HG02885 (cell line): ENCODE data around the gene MORF4L2.

ENCODE experiments used
- ATAC-seq: cut with Tn5 transposase; IDR thresholded peaks from one replicate; pipeline ENCODE4 v1.9.1; 2021; ENCODE audit warnings: mild to moderate bottlenecking; ENCODE audit not compliant: unreplicated experiment, poor library complexity

MORF4L2 gene, protein sequence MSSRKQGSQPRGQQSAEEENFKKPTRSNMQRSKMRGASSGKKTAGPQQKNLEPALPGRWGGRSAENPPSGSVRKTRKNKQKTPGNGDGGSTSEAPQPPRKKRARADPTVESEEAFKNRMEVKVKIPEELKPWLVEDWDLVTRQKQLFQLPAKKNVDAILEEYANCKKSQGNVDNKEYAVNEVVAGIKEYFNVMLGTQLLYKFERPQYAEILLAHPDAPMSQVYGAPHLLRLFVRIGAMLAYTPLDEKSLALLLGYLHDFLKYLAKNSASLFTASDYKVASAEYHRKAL

DNA sequence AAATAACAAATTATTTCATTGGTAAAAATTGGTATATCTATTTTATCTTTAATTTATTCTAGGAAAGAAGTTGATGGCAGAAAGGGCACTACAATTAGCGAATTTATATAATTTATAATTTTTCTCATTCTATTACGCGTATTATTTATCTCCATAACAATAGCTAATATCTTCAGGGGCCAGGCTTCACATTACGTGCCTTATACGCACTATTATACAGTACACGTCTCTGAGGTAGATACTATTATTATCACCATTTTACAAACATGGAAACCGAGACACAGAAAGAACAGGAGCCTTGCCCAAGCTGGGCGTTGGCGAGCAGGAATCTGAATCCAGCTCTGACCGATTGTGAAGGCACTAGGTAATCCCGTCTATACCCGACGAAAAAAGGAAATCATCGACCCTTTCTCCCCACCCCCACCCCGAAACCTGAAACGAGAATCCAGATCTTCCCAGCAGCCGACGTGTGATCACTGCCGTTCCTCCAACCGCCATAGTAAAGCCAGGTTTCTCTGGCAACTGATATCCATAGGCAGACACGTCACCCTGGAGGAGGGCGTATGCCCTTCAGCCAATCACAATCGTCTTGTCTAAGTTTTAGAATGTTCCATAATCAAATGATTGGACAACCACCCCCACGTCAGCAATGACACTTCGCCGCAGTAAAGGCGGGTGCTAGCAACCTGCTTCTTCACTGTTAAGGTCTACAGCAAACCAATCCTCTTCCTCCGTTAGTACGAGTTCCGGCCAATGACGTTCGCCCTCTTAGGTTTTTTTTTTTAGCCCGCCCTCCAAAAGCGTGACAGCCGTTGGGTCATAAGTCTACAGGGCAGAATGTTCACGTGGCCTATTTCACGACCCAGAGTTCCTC, at the start of gene MORF4L2:
Gene MORF4L2, minus strand, starts transcription at position 501 of the 874 bp plus-strand sequence. CDS start 9,672 bp downstream, outside the sequence.
- peak; percentile 89 for ATAC-seq

GRCh38 chrX:103734125-103734760, 47.7 kb upstream of the MORF4L2 start:
- no peak for ATAC-seq

DNA sequence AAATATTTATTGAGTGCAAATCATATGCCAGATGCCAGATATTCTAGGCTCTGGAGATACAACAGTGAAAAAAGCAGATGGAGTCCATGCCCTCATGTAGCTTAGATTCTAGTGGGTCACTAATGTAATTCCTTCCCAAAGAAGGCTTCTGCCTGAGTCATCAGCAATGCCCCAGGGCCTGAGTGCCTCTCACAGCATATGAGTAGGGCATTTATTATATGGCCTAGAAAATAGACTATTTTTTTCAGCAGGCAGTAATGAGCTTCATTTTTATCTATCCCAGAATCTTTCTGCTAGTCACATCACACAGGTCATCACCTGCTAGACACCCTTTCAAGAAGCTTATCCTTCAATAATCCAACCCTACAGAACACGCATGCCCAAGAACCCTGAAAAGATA, 46.5 kb upstream of the MORF4L2 start:
- no peak for ATAC-seq

DNA sequence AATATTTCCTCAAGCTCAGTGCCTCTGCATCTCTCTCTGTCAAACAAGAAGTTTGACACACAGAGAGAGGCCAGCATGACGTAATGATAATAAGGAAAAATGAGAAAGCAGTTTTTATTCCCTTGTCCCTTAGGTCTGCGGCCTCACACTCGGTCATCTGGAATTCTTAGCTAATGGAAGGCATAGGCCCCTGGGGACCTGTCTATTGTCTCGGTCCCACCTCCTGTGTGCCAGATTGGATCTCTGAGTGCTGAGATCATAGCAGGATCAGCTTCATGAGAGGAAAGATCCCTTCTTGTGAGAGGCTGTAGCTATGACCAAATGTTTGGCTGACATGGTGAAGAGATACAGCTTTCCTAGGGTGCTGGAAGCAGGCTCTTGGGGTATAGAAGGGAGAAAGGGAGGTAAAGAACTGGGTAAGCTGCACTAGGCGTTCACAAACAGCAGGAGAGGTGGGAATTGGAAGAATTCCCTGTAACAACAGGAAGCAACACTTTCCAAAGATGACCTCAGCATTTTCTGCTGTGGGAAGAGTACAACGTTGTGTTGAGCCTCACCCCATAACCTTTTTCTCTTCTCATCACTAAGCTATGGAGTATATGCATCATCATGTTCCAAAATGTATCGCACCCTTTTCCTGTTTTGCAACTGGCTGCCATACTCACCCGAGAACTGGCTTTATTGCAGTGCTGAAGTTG, 44.4 kb upstream of the MORF4L2 start:
- no peak for ATAC-seq

DNA sequence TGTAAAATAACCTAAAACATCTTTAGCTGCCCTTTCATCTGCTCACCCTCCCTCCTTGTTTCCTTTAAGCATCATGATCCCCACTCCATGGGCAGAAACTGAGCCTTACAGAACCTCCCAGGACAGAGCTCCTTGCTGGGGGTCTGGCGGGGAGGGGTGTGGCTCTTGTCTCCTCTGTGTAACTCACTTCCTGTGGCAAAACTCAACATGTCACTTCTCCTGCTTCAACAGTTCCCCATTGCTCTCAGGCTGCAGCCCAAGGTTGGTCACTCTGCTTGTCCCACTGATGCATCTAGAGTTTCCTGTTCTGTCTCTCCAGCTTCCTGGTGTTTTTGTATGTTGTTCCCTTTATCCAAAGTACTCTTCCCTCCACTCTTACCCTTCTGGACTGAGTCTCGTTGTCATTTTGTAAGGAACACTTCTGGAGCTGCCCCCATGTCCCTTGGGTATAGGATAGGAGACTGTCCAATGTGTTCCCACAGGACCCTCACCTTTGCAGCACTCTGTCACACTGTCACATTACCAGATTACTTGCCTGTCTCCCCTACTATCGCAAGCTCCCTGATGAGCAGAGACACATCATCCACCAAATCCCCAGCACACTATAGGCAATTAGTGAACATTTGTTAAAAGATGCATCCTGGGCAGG, 43.8 kb upstream of the MORF4L2 start:
- no peak for ATAC-seq

DNA sequence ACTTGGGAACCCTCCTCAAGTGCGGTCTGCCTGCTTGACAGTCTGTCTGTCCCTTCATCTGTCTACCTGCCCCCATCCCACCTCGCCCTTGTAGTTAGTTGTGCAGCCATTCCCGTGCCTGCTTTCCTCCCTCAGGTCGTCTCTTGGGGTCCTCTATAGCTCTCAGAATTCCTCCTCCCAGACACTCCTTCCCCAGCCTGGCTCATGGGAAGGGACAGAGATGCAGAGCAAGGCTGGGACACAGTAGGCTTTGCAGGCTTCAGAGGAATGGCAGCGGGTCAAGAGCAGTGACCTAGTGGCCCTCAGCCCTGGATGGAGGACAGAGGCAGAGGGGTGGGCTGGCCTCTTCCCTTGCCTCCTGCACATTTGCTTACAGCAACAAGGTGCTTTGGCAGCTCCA, 42.5 kb upstream of the MORF4L2 start:
- ATAC-seq: no peak

GRCh38 chrX:103727115-103727514, 40.6 kb upstream of the MORF4L2 start:
- no peak for ATAC-seq

GRCh38 chrX:103726477-103726876, 40.0 kb upstream of the MORF4L2 start:
- ATAC-seq: no peak

DNA sequence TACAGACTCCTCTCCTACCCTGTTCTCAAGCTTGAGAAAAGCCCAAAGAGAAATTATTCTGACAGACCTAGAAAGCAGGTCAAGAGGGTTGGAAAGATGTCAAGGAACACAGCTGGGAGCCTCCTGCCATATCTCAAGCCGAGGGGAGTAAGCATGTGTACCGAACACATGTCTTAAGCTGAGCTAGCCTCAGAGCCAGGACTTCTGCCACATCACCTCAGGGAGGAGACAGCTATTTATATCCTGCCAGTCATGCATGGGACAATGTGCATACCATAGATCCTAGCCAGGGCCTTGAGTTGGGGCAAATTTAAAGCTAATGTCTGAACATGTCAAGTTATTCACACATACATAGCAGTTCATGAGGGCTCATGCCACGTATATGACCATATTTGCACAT, 36.0 kb upstream of the MORF4L2 start:
- ATAC-seq: no peak

GRCh38 chrX:103718120-103718519, 31.6 kb upstream of the MORF4L2 start:
- no peak for ATAC-seq

GRCh38 chrX:103716962-103717361, 30.5 kb upstream of the MORF4L2 start:
- no peak for ATAC-seq

DNA sequence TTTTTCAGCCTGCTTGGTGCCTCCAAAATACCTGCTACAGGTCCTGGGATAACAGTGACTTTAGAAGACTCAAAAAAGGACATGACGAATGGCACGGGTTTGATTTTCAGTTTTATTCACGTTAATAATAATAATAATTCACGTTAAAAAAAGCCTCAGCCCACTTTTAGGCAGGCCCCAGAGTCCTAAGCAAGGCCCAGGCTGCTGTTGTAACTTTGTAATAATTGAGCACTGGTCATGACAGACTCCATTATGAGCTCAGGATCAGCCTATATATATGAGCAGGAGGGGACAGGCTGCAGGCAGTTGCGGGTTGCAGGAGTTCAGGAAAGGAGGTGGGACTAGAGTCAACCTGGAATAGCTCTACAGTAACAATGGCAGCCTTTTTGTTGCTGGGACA, 24.1 kb upstream of the MORF4L2 start, which contains the start of gene TMEM31:
Gene TMEM31, plus strand, starts transcription at position 301 of the 400 bp plus-strand sequence. CDS start 1,350 bp downstream, outside the sequence.
- no peak for ATAC-seq

DNA sequence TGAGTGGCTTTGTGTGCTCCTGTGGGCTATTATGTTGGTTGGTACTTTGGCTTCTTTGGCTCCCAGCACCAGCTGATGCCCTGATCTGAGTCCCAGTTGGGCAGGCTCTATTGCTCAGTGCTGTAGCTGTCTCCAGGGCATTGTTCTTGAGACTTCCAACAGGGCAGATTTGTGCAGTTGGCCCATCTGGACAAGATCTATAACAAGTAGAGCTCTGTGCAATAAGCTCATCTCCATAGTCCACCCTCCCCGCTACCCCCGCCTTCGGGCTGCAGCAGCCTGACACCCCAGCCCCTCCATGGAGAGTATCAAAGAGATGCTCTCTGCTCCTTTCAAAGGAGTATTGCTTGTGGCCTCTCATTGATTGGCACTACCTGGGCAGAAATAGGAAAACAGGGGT, 18.4 kb upstream of the MORF4L2 start:
- ATAC-seq: no peak

DNA sequence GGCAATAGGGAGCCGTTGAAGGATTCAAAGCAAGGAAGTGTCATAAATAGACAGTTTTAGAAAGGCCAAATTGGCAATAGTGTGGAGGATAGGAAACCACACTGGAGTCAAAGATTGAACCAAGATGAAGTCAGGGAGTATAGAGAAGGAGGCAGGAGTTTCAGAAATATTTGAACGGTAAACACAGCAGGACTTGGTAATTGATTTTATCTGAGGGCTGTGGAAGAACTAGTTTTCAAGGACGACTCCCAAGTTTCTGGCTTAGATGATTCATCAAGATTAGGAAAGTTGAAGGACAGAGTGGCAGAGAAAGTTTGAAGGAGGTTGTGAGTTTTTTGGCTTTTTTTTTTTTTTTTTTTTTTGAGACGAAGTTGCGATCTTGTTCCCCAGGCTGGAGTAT, 12.7 kb upstream of the MORF4L2 start:
- no peak for ATAC-seq

GRCh38 chrX:103697687-103698086, 11.2 kb upstream of the MORF4L2 start:
- ATAC-seq: no peak

GRCh38 chrX:103691059-103691458, 4.6 kb upstream of the MORF4L2 start:
- ATAC-seq: no peak

DNA sequence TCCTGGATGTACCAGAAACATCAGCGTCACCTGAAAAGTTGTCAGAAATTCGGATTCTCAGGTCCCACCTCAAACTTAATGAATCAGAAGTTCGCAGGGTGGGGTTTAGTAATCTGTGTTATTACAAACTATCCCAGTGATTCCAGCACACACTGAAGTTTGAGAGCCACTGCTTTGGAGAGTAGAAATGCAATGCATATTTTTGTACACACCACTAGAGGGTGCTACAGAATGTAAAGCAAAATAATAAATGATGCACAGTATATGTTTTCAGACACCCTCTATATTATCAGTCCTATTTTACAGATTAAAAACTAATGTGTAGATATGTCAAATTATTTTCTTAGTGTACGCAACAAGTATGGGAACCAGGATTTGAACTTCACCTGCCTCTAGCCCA, 2.4 kb upstream of the MORF4L2 start:
- no peak for ATAC-seq

DNA sequence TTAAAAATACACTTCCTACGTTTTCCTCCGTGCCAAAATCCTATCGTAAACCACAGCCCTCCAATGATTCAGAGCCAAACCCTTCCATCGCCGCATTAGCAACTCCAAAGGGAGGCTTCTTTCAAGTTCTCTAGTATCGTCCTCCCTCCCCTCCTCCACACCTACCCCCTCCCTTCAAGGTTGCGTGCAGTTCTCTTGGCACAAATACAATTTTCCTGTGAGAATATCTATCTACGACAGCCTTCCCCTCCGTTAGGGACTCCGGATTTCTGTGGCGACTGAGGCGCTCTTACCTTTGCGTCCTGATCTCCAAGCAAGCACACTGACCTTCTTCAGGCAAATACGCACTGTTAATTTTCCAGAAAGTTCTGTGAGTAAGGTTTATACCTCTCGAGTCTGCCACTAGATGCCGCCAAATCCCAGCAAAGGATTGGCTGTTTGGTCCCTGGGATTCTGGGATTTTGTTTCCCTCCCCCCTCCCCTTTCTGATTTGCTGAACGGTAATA, 1.2 kb upstream of the MORF4L2 start:
- no peak for ATAC-seq

DNA sequence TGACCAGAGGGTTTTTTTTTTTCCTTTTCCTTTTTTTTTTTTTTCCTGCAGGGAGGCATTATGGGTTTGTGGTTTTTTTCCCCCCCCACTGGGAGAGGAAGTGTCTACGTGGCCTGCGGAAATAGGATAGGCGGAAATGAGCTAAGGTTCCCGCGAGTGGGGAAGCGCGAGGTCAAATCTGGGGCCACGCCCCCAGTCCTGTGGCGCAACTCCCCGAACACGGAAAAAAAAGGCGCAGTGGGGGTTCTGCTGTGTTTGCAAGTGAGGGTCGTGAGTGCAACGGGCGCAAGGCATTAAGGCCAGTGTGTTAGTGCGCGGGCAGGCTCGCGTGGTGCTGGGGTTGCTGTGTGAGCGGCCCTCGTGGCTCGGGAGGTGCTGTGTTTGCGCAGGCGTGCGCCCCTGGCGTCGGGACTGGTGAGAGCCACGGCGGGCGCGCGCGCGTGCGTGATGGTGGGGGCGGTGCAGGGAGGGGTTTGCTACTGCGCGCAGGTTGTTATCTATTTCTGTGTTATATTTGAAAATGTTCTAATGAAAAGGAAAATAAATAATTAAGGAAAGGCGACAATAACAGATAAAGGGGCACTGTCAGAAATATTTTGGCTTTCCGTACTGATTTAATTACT, 685 bp upstream of the MORF4L2 start:
- ATAC-seq: peak; percentile 60
